22Rv1 (cell line): ENCODE data around the gene BAHD1.

Experiments used
- H3K27ac ChIP-seq: fragments of 450-650 bp; 2 replicates; pipeline ENCODE4 v1.5.1; 2017
- CTCF ChIP-seq: fragments of 450-650 bp; IDR thresholded peaks from 2 replicates; pipeline ENCODE4 v1.5.1; 2017; ENCODE audit warnings: mild to moderate bottlenecking
- ZFX ChIP-seq: fragments of 450-650 bp; IDR thresholded peaks from 2 replicates; pipeline ENCODE4 v1.6.1; 2017; ENCODE audit warnings: antibody characterized with exemption, borderline replicate concordance

The BAHD1 gene

GRCh38 chr15:40456738-40457137 is 16.0 kb downstream of the BAHD1 start:
- H3K27ac ChIP-seq = no peak overlapping the region
- no peak for TF ChIP-seq ZFX
- TF ChIP-seq CTCF = no peak

GRCh38 chr15:40458495-40459371 is 18.0 kb downstream of the BAHD1 start:
- TF ChIP-seq ZFX (no peak), CTCF (no peak)
- H3K27ac ChIP-seq = no peak overlapping the region

DNA sequence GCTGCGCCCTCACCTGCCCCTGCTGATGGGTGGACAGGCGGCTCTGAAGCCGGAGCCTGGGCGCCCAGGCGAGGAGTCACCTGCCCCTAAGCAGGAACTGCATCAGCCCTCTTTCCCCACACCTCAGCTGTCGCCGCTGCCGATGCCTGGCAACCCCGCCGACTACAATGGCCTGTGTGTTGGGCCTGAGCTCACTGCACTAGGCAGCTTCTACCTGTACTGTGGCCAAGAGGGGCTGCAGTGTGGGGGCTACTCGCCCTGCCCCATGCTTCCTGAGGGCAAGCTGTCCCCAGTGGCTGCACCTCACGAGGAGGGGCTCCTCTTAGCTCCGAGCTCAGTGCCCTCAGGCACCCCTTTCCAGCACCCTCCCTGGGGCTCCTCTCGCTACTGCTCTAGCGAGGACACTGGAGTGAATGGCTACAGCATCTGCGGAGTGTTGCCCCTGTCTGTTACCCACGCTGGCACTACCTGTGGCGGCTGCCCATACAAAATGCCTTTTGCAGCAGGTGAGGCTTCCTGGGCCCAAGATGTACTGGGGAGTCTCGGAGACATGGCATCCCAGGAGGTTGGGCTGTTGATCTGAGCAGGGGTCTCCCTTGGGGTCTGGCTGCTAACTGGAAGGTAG is 18.8 kb downstream of the BAHD1 start:
- no peak overlapping the region for H3K27ac ChIP-seq
- no peak for TF ChIP-seq CTCF
- no peak for TF ChIP-seq ZFX

DNA sequence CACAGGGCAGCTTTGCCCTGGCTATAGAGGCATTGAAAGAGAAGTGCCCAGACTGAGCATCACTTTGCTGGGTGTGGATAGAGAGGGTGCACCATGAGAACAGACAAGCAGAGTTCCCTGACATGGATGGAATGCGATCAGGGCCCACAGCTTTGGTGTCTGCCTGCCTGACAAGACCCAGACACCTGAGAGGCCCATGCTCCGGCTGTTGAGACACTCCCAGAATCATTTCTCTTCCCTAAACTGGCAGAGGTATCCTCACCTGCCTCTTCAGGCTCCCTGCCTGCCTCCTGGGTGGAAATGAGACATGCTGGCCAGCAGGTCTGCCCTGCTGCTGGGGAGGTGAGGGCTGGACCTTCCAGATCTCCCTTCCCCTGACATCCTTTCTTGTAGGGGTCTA is 19.7 kb downstream of the BAHD1 start:
- H3K27ac ChIP-seq = no peak overlapping the region
- TF ChIP-seq CTCF = no peak
- TF ChIP-seq ZFX = no peak

DNA sequence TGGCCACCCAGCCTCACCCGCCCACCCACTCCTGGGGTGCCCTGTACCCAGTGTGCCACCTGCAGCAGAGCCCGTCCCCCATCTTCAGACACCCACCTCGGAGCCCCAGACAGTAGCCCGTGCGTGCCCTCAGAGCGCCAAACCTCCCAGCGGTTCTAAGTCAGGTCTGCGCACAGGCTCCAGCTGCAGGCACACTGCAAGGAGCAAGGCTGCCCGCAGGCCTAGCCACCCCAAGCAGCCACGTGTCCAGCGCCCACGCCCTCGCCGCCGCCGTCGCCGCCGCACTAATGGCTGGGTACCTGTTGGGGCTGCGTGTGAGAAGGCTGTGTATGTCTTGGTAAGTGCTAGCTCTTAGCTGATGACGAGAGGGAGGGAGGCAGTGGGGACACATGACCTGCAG is 21.2 kb downstream of the BAHD1 start:
- H3K27ac ChIP-seq = no peak overlapping the region
- TF ChIP-seq ZFX = no peak
- no peak for TF ChIP-seq CTCF

- H3K27ac ChIP-seq = no peak overlapping the region
- TF ChIP-seq CTCF (no peak), ZFX (no peak)
Measured at GRCh38 chr15:40463279-40463678, 22.5 kb downstream of the BAHD1 start.

DNA sequence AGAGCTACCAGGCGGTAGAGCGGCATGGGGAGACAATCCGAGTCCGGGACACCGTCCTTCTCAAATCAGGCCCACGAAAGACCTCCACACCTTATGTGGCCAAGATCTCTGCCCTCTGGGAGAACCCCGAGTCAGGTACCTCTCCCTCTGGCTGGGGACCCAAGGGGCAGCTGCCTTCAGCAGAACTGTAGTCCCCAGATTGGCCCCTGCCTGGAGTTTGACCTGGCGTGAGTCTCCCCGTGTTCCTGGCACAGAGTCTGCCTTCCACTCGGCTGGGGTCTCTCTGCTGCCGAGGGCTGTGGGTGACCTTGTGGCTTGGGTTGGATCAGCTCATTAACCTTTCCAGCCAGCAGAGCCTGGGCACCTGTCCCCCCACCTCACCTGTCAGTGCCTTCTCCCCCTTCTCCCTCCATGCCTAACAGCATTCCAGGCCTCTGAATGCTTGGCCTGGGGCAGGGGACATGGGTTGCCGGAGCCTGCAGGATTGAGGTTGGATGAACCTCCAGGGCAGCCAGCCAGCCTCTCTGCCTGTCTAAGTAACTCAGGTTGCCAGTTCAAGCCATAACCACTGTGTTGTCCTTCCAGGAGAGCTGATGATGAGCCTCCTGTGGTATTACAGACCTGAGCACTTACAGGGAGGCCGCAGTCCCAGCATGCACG is 23.3 kb downstream of the BAHD1 start:
- H3K27ac ChIP-seq = no peak overlapping the region
- no peak for TF ChIP-seq CTCF
- TF ChIP-seq ZFX = no peak
